ENCODE data around the gene GPSM3. TPM values are rescaled to one million over a fixed set of nuclear protein-coding genes. Genes with fewer than 3 reads are reported as not detected.
"Not testable (repeated sequence)": the region's sequence is repeated elsewhere in the genome, so short reads cannot be mapped to it uniquely, and the experiment has no call there.

Gene GPSM3
- total RNA-seq, 1 experiment from 2014 or later = 80.6 TPM

DNA sequence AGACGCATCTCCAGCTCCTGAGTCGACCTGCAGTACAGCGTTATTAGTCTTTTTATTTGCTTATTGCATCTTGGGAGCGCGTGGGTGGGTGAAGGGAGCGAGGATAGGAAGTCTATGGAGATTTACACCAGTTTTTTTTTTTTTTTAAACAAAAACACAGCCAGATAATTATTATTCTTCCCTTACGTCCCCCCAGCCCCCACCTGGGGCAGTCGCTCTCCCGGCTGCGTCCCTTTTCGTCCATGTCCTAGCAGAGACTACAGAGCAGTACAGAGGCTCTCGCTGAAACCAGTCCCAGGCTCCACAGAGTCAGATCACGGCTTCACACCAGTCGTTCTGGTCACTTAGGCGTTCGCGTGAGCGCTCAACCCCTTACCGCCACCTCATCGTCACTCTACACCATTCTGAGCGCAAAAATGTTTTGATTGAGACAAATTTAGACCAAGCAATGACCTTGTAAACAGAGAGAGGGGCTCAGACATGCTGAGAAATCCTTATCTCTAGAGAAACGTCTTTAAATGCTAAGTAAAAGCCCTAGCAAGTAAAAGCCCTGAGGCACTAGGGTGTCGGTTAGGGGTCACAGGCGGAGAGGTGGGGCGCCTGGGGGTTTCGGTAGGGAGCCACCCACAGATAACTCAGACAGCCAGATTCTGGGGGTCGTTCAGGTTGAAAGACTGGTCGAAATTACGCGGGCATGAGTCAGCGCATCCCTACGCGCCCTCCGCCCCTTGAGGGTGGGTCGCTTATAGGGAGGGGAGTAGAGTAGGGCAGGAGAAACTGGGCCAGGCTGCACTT is 39.5 kb downstream of the GPSM3 start:
- DNase-seq (ENCODE audit: low read depth) = no peak

DNA sequence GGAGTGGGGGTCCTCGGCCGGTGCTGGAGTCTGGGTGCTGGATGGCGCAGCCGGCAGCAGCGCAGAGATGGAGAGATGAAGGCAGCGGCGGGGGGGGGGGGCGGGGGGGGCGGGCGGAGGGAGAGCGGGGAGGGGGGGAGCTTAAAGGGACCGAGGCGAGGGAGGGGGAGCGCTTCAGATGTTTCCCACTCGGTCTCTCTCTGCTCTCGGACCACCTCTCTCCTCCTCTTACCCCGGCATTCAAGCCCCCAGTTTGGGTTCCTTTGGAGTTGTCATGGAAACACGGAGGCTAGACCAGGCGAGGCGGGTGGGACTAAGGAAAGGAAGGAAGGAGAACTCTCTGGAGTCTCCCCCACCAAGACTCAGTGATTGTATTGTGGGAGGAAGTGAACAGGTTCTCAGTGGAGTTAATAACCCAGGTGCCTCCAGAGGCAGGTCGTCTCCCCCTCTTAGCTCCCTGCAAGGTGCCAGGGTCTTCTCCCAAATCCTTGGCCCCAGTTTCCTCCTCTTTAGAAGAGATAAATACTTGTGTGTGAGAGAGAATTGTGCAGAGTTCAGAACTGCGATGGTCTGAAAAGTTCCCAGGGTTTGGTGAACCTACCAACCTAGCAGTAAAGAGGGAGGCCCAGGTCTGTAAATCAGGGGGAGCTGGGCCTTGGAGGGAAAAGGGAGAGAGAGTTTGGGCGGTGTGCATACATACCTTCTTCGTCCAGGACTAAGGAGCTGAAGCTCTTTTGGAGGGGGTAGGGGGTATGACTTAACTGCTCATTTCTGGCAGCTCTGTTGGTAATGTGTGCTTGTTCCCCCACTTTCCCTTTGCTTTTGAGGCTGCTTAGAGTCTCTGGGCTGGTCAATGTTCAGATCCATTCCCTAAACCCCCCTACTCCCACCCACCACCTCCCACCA is 40.3 kb downstream of the GPSM3 start, which contains the start of gene PRRT1:
Gene PRRT1 (minus strand): TSS at position 77 of the 906 bp plus-strand sequence. CDS start 112 bp downstream, outside the sequence.
- no peak for DNase-seq (ENCODE audit: low read depth)

DNA sequence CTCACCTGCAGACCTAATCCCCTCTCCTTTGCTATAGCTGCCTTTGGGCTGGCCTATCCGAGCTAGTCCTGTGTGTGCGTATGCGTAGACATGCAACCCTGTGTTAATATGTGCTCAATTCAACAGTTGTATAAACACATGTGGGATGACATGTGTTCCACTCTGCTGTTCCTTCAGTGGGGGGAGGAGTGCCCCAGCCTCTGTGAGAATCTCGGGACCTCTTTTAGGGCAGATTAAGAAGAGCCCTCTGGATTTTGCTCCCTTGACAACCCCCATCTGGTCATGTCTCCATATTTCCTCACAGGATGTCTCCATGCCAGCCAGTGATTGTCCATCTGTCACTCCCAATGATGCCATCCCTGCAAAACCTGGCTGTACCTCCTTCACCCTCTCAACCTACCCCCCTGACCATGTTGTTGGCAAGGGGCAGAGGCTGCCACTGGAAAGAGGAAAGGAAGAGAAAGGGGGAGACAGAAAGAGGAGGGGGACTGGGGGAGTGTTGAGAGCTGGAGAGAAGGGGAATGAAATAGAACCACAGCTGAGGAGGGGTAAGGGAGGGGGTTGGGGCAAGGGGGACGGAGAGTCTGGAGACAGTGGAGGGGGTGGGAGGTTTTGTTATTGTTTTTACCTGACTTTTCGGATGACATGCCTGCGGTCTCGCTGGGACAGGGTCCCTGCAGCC is 41.1 kb downstream of the GPSM3 start:
- no peak for DNase-seq (ENCODE audit: low read depth)

DNA sequence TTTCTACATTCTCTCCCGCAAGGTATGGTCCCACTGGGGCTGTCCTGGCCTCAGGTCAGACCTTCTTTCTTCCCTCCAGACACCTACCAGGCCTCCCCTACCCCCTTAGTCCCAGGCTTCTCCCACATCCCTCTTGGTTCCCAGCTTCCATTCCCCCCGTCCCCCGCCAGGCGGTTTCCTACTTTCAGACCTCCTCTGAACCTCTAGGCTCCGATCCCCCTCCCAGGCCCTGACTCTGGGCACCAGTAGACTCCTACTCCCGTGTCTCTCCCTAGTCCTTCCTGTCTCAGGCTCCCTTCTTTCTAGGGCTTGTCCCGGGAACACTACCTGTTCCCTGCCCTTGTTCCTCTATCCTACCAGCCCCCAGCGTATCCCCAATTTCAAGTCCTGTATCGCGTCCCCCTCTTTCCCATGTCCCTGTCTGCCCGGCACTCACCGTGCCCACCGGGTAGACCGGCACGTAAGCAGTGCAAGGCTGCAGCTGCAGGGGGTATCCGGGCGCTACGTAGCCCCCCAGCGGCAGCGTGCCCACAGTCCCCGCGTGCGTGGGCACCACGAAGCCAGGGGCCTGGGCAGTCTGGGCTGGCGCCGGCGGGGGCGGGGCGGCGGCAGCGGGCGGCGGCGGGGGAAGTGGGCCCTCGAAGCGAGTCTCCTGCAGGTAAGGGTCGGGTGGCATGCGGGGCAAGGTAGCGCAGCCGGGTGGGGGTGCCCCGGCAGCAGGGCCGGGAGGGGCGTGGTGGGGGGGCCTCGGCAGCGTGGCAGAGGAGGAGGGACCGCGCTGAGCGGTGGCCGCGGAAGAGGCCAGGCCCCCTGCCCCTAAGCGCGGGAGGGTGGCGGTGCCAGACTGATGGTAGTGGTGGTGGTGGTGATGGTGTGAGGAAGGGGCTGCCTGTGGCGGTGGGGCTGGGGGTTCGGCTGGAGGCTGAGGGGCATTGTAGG is 42.2 kb downstream of the GPSM3 start:
- DNase-seq (ENCODE audit: low read depth) = no peak

DNA sequence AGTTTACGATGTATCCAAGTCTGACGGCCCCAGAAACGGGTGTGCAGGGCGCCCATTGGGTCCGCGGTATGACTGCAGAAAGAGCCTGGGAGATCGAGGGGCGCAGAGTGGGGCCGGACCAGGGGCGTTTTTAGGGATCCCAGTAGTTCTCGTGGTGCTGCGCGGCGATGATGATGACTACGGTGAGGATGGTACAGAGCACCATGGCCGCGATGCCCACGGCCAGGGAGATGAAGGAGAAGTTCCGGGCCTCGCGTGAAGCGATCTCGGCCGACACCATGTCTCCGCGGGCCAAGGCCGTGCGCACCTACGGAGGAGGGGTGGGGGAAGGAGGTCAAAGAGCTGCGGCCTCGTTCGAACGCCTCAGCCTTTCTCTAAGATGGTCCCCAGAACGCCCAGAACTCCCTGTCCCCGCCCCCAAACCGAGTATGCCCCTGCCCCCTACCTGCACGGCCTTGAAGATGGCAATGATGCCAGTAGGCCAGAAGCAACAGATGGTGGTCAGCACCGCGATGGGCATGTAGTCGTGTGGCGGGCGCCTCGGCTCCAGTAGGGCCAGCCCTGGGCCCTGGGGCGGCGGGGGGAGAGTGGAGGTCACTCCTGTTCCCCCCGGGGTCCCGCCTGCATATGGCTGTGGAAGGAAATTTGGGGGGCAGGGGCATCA is 43.2 kb downstream of the GPSM3 start:
- no peak for DNase-seq (ENCODE audit: low read depth)

DNA sequence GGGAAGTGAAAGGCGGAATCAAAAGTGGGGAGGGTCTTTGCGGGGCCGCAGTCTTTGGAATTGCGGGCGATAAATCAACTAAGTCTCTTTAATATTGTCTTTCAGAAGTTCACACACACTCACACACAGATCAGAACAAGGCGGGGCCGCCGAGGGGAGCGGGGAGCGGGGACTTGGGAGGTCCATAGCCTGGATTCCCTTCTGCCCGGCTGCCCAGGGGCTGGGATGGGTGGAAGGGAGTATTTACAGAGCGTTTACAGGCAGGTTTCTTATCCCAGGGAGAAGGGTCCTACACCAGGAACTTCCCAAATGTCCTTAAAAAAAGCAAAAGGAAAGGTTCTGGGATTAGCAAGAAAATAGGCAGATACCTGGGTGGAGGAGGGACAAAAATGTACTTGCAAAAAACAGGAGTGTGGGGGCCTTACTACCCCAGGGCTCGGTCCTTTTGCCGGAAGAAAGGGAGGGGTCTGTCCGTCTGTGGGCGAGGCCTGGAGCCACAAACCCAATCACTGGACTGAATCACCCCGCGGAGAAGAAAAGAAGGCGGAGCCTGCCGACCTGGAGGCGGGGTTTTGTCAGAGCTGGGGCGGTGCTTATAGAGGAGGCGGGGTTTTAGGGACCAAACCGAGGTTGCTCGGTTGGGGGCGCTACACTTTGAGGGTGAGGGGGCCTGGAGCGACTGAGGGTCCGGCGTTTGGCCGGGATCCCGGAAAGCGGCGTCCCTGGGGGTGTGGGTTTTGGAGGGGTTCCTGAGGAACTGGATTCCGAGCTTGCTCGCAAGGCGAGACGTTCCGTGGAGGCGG is 44.0 kb downstream of the GPSM3 start:
- DNase-seq (ENCODE audit: low read depth) = no peak

DNA sequence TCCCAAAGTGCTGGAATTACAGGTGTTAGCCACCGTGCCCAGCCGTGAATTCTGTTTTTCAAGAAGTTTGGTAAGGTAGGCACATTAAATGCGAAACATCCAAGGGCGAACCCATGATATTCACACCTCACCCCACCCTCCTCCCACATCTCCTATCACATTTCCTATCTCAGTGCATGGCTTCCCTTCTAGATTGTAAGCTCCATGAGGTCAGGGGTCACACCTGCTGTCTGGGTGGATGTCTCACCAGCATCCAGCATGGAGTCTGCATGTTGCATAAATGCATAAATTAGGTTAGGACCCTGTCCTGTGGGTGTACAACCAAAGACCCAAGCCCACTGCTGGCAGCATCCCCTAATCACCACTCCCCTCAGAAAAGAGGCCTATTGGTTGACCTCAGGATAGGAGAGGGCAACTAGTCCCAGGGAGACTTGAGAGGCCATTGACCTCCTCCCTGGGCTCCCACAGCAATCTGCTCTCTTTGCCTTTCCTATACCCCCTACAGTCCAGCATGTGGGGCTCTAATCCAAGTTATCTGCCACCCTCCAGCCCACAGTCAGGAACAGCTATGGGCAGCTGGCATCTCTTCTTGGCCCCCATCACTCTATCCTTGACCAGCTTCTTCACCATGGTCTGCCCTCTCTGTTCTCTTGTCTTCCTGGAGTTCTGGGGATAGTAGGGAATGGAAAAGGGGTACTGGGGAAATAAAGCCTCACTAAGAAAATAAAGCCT is 44.9 kb downstream of the GPSM3 start:
- no peak for DNase-seq (ENCODE audit: low read depth)

DNA sequence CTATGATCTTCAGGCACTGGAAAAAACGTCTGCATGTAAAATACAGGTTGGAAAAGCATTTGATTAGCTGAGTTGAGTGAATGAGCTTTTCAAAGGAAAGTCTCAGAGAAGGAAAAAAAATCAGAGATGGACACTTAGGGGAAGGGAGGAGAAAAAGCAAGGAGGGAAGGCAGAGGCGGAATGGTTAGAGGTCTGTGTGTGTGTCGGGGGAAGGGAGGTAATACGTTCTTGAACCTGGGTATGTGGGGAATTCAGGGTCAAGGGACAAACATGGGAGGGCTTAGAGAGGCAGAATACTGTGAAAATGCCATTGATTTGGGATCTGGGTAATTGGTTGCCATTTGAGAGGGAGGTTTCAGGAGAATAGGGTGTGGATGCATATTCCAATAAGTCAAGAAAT is 45.8 kb downstream of the GPSM3 start:
- DNase-seq (ENCODE audit: low read depth) = no peak

DNA sequence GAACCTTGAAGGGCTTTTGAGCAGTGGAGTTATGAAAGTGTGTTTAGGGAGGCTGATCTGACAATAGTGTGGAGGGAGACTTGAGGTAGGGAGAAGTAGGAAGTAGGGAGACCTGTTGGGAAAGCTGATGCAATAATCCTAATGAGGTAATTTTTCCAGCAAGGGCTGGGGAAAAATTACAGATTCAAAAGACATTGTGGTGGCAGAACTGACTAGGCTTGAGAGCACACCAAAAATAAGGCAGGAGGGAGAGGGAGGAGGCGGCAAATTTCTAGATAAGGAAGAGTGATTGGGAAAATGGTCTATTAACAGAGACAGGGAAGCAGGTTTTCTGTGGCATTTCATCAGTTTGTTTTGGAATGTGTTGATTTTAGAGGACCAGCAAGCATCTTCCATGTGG is 46.2 kb downstream of the GPSM3 start:
- no peak for DNase-seq (ENCODE audit: low read depth)

DNA sequence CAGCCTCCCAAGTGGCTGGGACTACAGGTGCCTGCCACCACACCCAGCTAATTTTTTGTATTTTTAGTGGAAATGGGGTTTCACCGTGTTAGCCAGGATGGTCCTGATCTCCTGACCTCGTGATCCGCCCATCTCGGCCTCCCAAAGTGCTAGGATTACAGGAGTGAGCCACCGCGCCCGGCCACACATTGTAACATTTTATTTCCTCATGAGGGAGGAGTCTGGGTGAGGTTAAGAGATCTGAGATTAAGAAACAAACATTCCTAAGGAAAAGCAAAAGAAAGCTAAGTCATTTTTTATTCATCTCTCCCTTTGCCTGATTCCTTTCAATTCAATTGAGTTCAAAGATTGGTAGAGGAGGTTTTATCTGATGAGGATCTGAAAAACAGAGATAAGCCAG is 48.2 kb downstream of the GPSM3 start:
- DNase-seq (ENCODE audit: low read depth) = not testable (repeated sequence)

Small RNA genes within 50 kb of the gene (small RNA-seq; reads per million reads assigned to genes)
- gene AL662884.1 = not detected
- gene MIR6833 = not detected

Other genes with a start within 250 kb of the GPSM3 start
- gene CFB, start 246.5 kb downstream of the GPSM3 start, total RNA-seq (2014; rRNA removed; shearing (Covaris generic)) = not detected in 2 replicates
- 109 and 116 TPM in 2 replicates for gene NELFE, start 233.7 kb downstream of the GPSM3 start, total RNA-seq (2014; rRNA removed; shearing (Covaris generic))
- 31.4 and 39.0 TPM in 2 replicates for gene SKIC2, start 233.5 kb downstream of the GPSM3 start, total RNA-seq (2014; rRNA removed; shearing (Covaris generic))
- gene DXO, start 220.5 kb downstream of the GPSM3 start, total RNA-seq (2014; rRNA removed; shearing (Covaris generic)) = 25.4 and 30.1 TPM in 2 replicates
- gene C4A, start 210.6 kb downstream of the GPSM3 start, total RNA-seq (2014; rRNA removed; shearing (Covaris generic)) = 0.40 TPM in 1 of 2 replicates, not detected in the other
- gene C4B, start 177.8 kb downstream of the GPSM3 start, total RNA-seq (2014; rRNA removed; shearing (Covaris generic)) = 0.27 and 1.2 TPM in 2 replicates
- not detected in 2 replicates for gene CYP21A2, start 154.2 kb downstream of the GPSM3 start, total RNA-seq (2014; rRNA removed; shearing (Covaris generic))
- 0.10 and 0.37 TPM in 2 replicates for gene TNXB, start 83.3 kb downstream of the GPSM3 start, total RNA-seq (2014; rRNA removed; shearing (Covaris generic))
- gene ATF6B, start 64.4 kb downstream of the GPSM3 start, total RNA-seq (2014; rRNA removed; shearing (Covaris generic)) = 19.5 and 22.6 TPM in 2 replicates
- gene FKBPL, start 62.4 kb downstream of the GPSM3 start, total RNA-seq (2014; rRNA removed; shearing (Covaris generic)) = 10.4 and 10.5 TPM in 2 replicates
- gene PRRT1, start 40.7 kb downstream of the GPSM3 start, total RNA-seq (2014; rRNA removed; shearing (Covaris generic)) = 0.37 TPM in 1 of 2 replicates, not detected in the other
- gene PPT2, start 38.5 kb downstream of the GPSM3 start, total RNA-seq (2014; rRNA removed; shearing (Covaris generic)) = 20.4 and 90.2 TPM in 2 replicates
- gene EGFL8, start 28.0 kb downstream of the GPSM3 start, total RNA-seq (2014; rRNA removed; shearing (Covaris generic)) = 1.4 and 2.2 TPM in 2 replicates
- gene AGPAT1, start 16.6 kb downstream of the GPSM3 start, total RNA-seq (2014; rRNA removed; shearing (Covaris generic)) = 55.3 and 89.2 TPM in 2 replicates
- 44.9 and 56.0 TPM in 2 replicates for gene RNF5, start 14.2 kb downstream of the GPSM3 start, total RNA-seq (2014; rRNA removed; shearing (Covaris generic))
- 1.3 TPM in 1 of 2 replicates, not detected in the other for gene AGER, start 8.4 kb downstream of the GPSM3 start, total RNA-seq (2014; rRNA removed; shearing (Covaris generic))
- gene PBX2, start 2.4 kb downstream of the GPSM3 start, total RNA-seq (2014; rRNA removed; shearing (Covaris generic)) = 28.9 and 31.4 TPM in 2 replicates
- 1.1 and 2.7 TPM in 2 replicates for gene NOTCH4, start 31.4 kb upstream of the GPSM3 start, total RNA-seq (2014; rRNA removed; shearing (Covaris generic))
- gene TSBP1, start 179.3 kb upstream of the GPSM3 start, total RNA-seq (2014; rRNA removed; shearing (Covaris generic)) = not detected in 2 replicates
- not detected in 2 replicates for gene BTNL2, start 214.5 kb upstream of the GPSM3 start, total RNA-seq (2014; rRNA removed; shearing (Covaris generic))
- gene HLA-DRA, start 247.2 kb upstream of the GPSM3 start, total RNA-seq (2014; rRNA removed; shearing (Covaris generic)) = 0.33 and 0.61 TPM in 2 replicates

Data from HT1080 (cell line).